Measurements from ENCODE around the gene MAPRE3.
A peak's percentile ranks its signal among the peaks of the same experiment; 100 is the strongest.

The MAPRE3 gene

GRCh38 chr2:26951236-26951635 is 19.2 kb upstream of the MAPRE3 start:
- no peak for DNase-seq

GRCh38 chr2:26952374-26952773 is 18.1 kb upstream of the MAPRE3 start:
- DNase-seq = no peak

GRCh38 chr2:26954135-26954534 is 16.3 kb upstream of the MAPRE3 start:
- DNase-seq = no peak

GRCh38 chr2:26957041-26957440 is 13.4 kb upstream of the MAPRE3 start:
- no peak for DNase-seq

GRCh38 chr2:26957534-26957933 is 12.9 kb upstream of the MAPRE3 start:
- no peak for DNase-seq

- no peak for DNase-seq
These were observed 11.1 kb upstream of the MAPRE3 start for GRCh38 chr2:26959331-26959730.

GRCh38 chr2:26964446-26965130 is 5.8 kb upstream of the MAPRE3 start:
- DNase-seq = no peak

- no peak for DNase-seq
These were observed 2.4 kb upstream of the MAPRE3 start for GRCh38 chr2:26968001-26968400.

- no peak for DNase-seq
These were observed 1.2 kb upstream of the MAPRE3 start for GRCh38 chr2:26969077-26969844.

- no peak for DNase-seq
These were observed 641 bp downstream of the MAPRE3 start for GRCh38 chr2:26970928-26971627.

GRCh38 chr2:26971911-26972786 is 1.7 kb downstream of the MAPRE3 start:
- DNase-seq = no peak

GRCh38 chr2:26974352-26974751 is 3.9 kb downstream of the MAPRE3 start:
- DNase-seq = no peak

GRCh38 chr2:26975102-26975501 is 4.7 kb downstream of the MAPRE3 start:
- no peak for DNase-seq

GRCh38 chr2:26975656-26976055 is 5.2 kb downstream of the MAPRE3 start:
- no peak for DNase-seq

GRCh38 chr2:26976237-26976636 is 5.8 kb downstream of the MAPRE3 start:
- DNase-seq = no peak

GRCh38 chr2:26977012-26977411 is 6.6 kb downstream of the MAPRE3 start:
- DNase-seq = no peak

GRCh38 chr2:26978061-26978596 is 7.7 kb downstream of the MAPRE3 start:
- no peak for DNase-seq

GRCh38 chr2:26979741-26980140 is 9.3 kb downstream of the MAPRE3 start:
- DNase-seq = no peak

- no peak for DNase-seq
These were observed 10.5 kb downstream of the MAPRE3 start for GRCh38 chr2:26980971-26981370.

GRCh38 chr2:26982102-26982742 is 11.8 kb downstream of the MAPRE3 start:
- DNase-seq = peak; percentile 14

- no peak for DNase-seq
These were observed 13.3 kb downstream of the MAPRE3 start for GRCh38 chr2:26983746-26984145.

- no peak for DNase-seq
These were observed 15.4 kb downstream of the MAPRE3 start for GRCh38 chr2:26985807-26986206.
